H1 (cell line): ENCODE measurements around the gene FAM83G. TPM values are rescaled to one million over a fixed set of nuclear protein-coding genes. Genes with fewer than 3 reads are reported as not detected.

Experiments
- JUN ChIP-seq: IDR thresholded peaks from 2 replicates; pipeline ENCODE4 v1.6.1; 2011; ENCODE audit warnings: low read depth, mild to moderate bottlenecking, improper control_type of control experiment, low read length
- KDM5A ChIP-seq: fragments of 200-600 bp; IDR thresholded peaks from 2 replicates; pipeline ENCODE4 v1.7.1; 2012; ENCODE audit warnings: mild to moderate bottlenecking, low read length, inconsistent platforms, mixed read lengths
- RNF2 ChIP-seq: fragments of 200-900, 300-1000 bp; sonication (generic); IDR thresholded peaks from 2 replicates; pipeline ENCODE4 v1.7.1; 2016; ENCODE audit warnings: borderline replicate concordance, low read depth, mild to moderate bottlenecking, antibody characterized with exemption, low read length; ENCODE audit not compliant: poor library complexity, severe bottlenecking; ENCODE audit errors: missing control alignments
- RXRA ChIP-seq: IDR thresholded peaks from 2 replicates; pipeline ENCODE4 v1.6.1; 2011; ENCODE audit warnings: low read depth, mild to moderate bottlenecking, low read length, moderate library complexity; ENCODE audit not compliant: insufficient read depth
- USF2 ChIP-seq: IDR thresholded peaks from 2 replicates; pipeline ENCODE4 v1.6.1; 2011; ENCODE audit warnings: low read length, improper control_type of control experiment
- polyA plus RNA-seq, 7 experiments: library from polyadenylated mRNA; depleted of rRNA in 3 of 7; stranded (reverse) in 5 of 7; unstranded in 2 of 7; fragments of >200 nt in 5 of 7; fragments of 200-250 nt in 2 of 7; gene quantifications; 1 replicate in 5 of 7; 2 replicates in 1 of 7; 4 replicates in 1 of 7; pipeline versions ENCODE4 v1.2.1 to v1.2.3, GENCODE V29; 2011 to 2013; ENCODE audit warnings: missing spikeins in 2 of 7, mixed read lengths in 2 of 7
- total RNA-seq: library from RNA; stranded (reverse); fragmentation: NEBNext Ultra II Directional; extraction: Animal tissue kit (Norgen Biotek cat#: 25700); gene quantifications from 2 replicates; pipeline ENCODE4 v1.2.1, GENCODE V29; 2021

FAM83G gene
- total and polyA plus RNA-seq, 2 of the 8 experiments (the other 6 are each of a cell fraction or from before 2014, with no cell fraction given), result 15.4 to 29.0 TPM

DNA sequence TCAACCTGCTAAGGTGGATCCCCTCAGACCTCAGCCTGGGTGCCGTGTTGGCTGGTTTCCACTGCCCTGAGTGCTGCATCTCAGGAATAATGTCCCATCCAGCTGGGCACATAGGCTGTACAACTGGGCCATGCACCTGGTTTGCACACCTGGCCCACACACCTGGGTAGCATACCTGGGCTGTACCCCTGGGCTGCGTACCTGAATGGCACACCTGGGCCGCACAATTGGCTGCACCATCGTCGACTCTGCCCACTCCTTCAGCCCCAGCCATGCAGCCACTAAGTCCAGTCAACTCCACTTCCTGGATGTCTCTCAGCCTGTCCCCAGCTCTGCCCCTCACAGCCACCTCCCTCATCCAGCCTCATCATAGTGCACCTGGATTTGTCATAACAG is 44.7 kb downstream of the FAM83G start (continued):
- TF ChIP-seq USF2 (no peak), RXRA (no peak), KDM5A (no peak), JUN (no peak), RNF2 (no peak)
- TF ChIP-seq, all 59 proteins: peak for 0
